Ramos (cell line): ENCODE data around the gene SAMD10.
"Not testable (repeated sequence)": the region's sequence is repeated elsewhere in the genome, so short reads cannot be mapped to it uniquely, and the experiment has no call there.

Experiments
- in situ Hi-C: fragments of 300-500 bp; cut with MboI; formaldehyde crosslinking; loops from one replicate; pipeline ENCODE4 v1.14.3; 2022; ENCODE audit warnings: low sequenced_read_pairs; ENCODE audit not compliant: unreplicated experiment

Gene SAMD10

GRCh38 chr20:63970714-63971431 is 8.6 kb downstream of the SAMD10 start:
- in situ Hi-C loops = no loop called here

DNA sequence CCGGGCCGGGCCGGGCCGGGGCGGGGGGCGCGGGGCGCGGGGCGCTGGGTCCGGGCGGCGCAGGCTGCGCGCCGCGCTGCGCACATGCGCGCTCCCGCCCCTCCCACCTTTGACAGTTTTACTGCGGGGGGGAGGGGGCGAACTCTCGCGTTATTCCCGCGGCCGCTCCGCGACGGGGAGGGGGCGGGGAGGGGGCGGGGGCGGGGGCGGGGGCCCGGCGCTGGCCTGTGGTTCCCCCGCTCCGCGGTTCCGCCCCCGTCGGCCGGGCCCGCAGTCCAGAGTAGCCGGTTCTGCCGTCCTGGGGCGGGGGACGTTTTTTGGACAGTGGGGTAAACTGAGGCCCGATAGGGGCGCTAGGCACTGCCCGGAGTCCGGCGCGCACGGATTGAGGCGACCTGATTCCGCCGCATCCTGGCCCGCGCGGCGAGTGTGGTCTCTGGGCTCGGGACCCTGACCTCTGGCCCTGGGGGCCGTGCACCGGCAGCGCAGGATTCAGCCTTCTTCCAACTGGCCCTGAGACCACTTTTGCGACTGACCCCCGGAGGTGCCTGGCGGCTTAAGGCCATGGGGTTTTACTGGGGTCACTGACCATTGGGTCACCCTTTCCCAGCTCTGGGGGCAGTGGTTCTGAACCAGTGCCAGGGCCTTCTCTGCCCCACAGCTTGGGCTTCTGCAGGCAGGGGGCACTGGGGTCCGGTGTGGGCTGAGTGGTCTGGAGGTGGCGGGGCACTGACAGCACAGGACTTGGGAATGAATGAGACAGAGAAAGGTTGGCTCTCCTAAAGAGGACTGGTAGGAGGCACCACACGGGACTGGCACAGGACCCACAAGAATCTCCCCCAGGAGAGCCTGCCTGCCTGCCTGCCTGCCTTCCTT is 9.4 kb downstream of the SAMD10 start, which contains the start of gene ZNF512B:
ZNF512B (minus strand) TSS at position 93 of the 876 bp plus-strand sequence. CDS start 1,980 bp downstream, outside the sequence.
- in situ Hi-C loops = no loop called here

DNA sequence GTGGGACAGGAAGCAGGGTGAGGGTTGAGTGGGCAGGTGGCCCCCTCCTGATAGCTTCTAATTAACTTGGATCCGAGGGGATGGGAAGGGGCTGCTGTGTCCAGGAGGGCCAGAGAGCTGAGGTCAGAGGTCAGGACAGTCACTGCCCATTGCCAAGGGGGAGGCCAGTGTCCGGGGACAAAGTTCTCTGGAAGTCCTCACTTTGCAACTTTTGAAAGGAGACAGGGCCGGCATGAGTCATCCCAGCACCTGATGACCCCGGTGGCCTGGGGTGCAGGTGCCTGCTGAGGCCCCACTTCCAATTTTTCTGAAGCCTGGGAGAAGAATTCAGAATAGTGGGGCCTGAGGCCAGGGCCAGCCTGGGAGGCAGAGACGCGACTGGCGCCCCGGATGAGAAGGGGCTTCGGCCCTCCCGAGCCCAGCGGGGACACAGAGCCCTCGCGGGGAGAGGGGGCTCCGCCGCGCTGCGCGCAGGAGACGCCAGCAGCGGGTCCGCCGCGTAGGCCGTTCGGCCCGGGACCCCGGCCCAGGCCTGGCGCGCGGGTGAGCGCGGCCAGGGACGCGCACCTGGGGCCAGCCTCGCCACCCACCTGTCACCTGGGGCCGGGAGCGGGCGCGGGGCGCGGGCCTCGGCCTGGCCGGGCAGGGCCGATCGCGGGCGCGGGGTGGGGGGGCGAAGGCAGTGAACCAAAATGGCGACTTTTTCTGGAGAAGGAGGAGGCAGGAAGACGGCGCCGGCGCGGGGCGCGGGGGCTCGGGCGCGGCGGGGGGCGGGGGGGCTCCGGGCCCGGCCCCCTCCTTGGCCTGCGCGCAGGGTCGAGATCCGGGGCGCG is 10.3 kb downstream of the SAMD10 start:
- in situ Hi-C loops = no loop called here

GRCh38 chr20:63968136-63968927 is 11.1 kb downstream of the SAMD10 start:
- in situ Hi-C loops = no loop called here

GRCh38 chr20:63967330-63968135 is 11.9 kb downstream of the SAMD10 start:
- in situ Hi-C loops = no loop called here

DNA sequence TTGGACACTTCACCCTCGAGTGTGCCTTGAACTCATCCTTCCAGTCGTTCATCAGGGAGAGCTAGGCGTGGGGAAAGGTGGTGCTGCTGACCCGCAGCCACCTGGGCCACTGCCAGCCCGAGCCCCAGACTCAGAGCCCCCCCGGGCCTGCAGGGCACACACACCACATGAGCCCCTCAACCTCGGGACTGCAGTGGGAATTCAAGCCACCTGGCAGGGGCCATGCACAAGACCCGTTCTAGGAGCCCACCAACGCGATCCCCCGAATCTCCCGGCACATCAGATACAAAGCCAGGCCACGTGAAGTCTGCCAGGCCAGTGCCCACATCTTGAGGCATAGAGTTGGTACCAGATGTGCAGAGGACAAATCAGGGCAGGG is 12.5 kb downstream of the SAMD10 start:
- in situ Hi-C loops = no loop called here

DNA sequence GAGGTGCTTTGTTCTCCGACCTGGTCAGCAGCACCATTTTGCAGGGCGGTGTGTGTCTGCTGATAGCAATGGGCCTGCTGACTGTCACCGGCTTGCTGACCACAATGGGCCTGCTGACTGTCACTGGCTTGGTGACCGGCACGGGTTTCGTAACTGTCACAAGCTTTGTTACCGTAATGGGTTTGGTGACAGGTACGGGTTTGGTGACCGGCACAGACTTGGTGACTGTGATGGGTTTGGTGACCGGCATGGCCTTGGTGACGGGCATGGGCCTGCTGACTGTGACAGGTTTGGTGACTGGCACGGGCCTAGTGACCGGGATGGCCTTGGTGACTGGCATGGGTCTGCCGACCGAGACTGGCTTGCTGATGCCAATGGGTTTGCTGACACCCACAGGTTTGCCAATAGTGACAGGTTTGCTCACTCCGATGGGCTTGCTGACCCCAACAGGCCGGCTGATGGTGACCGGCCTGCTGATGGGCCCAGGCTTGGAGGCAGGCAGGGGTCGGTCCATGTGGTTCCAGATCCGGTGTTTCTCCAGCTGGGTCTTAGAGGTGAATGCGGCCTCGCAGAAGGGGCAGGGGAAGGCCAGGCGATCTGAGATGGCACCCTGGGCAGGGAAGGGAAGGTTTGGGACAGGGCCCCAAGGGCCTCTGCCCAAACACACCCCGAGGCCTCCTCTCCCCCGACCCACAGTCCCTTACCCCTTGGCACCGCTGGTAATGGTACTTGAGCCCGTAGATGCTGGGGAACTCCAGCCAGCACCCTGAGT is 13.1 kb downstream of the SAMD10 start:
- in situ Hi-C loops = no loop called here

DNA sequence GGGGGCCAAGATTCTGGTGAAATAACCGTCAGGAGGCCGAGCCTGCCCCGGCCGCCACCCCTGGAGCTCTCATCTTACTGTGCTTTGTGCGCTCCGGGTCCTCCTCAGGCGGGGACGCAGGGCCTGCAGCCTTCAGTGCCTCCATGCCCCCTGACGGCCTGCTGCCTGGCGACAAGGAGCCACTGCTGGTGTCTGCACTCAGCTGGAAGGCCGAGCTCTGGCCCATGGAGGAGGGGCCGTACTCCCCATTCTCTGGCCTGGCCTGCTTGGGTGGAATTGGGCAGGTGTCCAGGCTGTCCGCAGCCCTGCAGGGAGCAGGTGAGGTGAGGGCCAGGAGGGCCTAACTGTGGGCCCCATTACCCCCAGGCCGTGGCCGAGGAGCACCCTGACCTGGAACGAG is 15.0 kb downstream of the SAMD10 start:
- in situ Hi-C loops = no loop called here

- in situ Hi-C loops = no loop called here
Measured at GRCh38 chr20:63963784-63964301, 15.6 kb downstream of the SAMD10 start.

DNA sequence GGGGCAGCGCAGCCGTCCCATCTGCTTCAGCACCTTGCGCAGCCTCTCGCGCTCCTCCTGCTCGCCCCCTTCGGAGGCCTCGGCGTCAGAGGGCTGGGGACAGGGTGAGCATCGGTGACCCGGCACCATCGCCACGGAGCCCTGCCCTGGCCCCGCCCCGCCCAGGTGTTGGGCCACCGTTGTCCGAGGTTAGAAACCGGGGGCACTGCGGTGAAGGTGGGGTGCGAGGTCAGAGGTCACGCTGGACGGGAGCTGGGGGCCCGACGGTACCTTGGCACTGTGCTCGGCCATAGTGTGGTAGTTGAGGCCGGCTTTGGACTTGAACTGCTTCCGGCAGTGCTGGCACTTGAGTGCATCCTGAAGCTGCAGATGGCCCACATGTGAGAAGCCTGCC is 16.1 kb downstream of the SAMD10 start:
- in situ Hi-C loops = no loop called here

DNA sequence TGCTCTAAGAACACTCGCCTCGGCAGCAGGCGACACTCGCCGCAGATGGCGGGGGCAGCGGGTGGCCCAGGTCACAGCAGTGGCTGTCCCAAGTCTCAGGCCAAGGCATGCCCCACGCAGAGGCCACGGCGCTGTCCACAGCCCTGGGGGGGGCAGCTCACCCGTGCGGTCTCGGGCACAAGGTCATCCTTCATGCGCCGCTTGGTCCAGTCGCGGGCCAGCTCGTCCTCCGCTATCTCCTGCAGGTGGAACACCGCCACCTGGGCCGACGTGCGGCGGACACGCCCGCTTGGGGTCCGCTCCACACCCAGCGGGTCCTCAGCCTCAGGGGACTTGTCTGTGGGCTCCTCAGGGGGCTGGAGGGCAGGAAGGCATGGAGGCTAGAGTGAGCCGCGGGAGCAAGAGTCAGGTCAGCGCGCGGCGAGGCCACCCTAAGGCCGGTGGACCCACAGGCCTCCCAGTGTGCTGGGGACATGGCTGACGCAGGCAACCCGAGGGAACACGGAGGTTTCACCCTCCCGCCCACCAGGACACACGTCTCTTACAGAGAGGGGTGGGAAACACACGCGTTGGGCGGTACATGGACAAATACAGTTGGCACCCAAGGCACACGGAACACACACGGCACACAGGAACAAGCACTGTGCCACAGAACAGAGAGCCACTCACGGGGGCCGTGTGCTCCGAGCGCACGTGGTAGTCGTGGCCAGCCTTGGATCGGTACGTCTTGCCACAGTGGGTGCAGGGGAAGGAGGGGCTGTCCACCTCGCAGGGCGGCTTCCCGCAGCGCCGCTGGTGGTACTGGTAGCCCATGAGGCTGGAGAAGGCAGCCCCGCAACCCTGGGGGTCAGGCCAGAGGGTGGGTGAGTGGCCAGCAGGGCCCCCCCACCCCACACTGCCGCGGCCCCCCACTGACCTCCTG is 16.8 kb downstream of the SAMD10 start:
- in situ Hi-C loops = no loop called here

GRCh38 chr20:63961664-63962425 is 17.6 kb downstream of the SAMD10 start:
- in situ Hi-C loops = no loop called here

DNA sequence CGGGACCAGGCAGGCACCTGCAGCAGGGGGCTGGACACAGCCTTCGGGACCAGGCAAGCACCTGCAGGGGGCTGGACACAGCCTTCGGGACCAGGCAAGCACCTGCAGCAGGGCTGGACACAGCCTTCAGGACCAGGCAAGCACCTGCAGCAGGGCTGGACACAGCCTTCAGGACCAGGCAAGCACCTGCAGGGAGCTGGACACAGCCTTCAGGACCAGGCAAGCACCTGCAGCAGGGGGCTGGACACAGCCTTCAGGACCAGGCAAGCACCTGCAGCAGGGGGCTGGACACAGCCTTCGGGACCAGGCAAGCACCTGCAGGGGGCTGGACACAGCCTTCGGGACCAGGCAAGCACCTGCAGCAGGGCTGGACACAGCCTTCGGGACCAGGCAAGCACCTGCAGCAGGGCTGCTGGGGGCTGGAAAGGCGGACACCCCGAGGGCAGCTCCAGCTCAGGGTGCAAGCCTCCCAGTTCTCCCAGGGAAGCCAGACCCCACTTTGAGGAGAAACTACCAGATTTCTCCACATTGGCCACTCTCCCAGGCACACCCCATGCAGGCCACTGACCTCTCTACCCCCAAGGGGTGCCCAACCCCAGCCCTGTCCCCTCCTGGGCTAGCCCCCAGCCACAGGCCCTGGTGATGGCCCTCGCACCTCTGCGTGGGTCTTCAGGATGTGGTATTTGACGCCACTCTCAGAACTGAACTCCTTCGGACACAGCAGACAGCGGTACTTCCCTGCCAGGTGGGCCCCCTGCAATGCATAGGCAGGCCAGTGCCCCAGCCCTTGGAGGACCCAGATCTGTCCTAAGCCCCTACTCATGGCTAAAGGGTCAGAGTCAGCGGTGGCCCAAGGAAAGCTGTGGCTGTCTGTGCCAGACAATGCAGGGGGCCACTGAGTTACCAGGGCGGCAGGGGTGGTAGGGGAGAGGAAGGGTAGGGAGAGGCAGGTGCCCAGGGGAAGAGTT is 18.5 kb downstream of the SAMD10 start:
- in situ Hi-C loops = not testable (repeated sequence)

DNA sequence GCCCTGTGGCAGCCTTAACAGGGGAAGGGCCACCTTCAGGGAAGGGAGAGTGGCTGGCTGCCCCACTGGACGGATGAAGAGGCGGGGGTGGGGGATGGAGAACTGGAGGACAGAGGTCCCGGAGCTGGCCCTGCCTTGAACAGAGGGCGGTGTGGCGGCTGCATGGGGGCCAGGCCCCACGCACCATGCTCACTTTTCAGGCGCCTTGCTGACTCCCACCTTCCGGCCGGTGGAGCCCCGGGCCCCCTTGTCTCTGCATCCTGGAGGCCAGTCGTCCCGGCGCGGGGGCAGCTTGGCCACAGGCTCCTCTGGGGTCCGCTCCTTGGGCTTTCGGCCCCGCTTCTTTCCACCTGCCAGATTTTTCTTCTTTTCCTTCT is 19.8 kb downstream of the SAMD10 start:
- in situ Hi-C loops = no loop called here

GRCh38 chr20:63958964-63959698 is 20.3 kb downstream of the SAMD10 start:
- in situ Hi-C loops = no loop called here
